Fibroblast of lung (primary cell): ENCODE results near the gene KHSRP. TPM values are rescaled to one million over a fixed set of nuclear protein-coding genes. Genes with fewer than 3 reads are reported as not detected.

Source experiments
- DNase-seq, 2 donors: peaks; one replicate each; pipeline versions ENCODE4 v3.0.0 to v3.0.0-alpha.2; 2010; ENCODE audit warnings: low read depth in 2 of 2
- H2AFZ ChIP-seq: 2 replicates; pipeline ENCODE4 v1.5.1; 2012; ENCODE audit warnings: low read length, control low read depth, inconsistent platforms
- H3K27ac ChIP-seq: 2 replicates; pipeline ENCODE4 v1.5.1; 2011; ENCODE audit warnings: low read length, control low read depth; ENCODE audit not compliant: insufficient read depth
- H3K27me3 ChIP-seq: 2 replicates; pipeline ENCODE4 v1.5.1; 2011; ENCODE audit warnings: mild to moderate bottlenecking, low read length; ENCODE audit not compliant: control insufficient read depth, insufficient read depth
- H3K36me3 ChIP-seq: 2 replicates; pipeline ENCODE4 v1.5.1; 2011; ENCODE audit warnings: low read length; ENCODE audit not compliant: control insufficient read depth, insufficient read depth
- H3K4me1 ChIP-seq: 2 replicates; pipeline ENCODE4 v1.5.1; 2011; ENCODE audit warnings: low read length; ENCODE audit not compliant: control insufficient read depth, insufficient read depth; ENCODE audit errors: extremely low read depth
- H3K4me2 ChIP-seq: 2 replicates; pipeline ENCODE4 v1.5.1; 2011; ENCODE audit warnings: low read length, control low read depth; ENCODE audit not compliant: insufficient read depth; ENCODE audit errors: extremely low read depth
- H3K4me3 ChIP-seq, 4 experiments: fragments of 200-600 bp in 1 of 4; sonication (generic) in 1 of 4; replicated peaks in 1 of 4; 2 replicates each; pipeline ENCODE4 v1.5.1; 2011 to 2016; ENCODE audit warnings: low read length in 4 of 4, low read depth in 3 of 4, mild to moderate bottlenecking in 3 of 4, control low read depth in 2 of 4, inconsistent platforms in 1 of 4, mixed read lengths in 1 of 4; ENCODE audit not compliant: insufficient read depth in 1 of 4; ENCODE audit errors: control extremely low read depth in 1 of 4
- H3K79me2 ChIP-seq: 2 replicates; pipeline ENCODE4 v1.5.1; 2012; ENCODE audit warnings: mild to moderate bottlenecking, low read length, inconsistent platforms; ENCODE audit not compliant: control insufficient read depth, insufficient read depth
- H3K9ac ChIP-seq: 2 replicates; pipeline ENCODE4 v1.5.1; 2011; ENCODE audit warnings: mild to moderate bottlenecking, low read length, control low read depth; ENCODE audit not compliant: insufficient read depth
- H3K9me3 ChIP-seq: 2 replicates; pipeline ENCODE4 v1.5.1; 2012; ENCODE audit warnings: low read depth, low read length; ENCODE audit not compliant: control insufficient read depth, insufficient read depth
- H4K20me1 ChIP-seq: 2 replicates; pipeline ENCODE4 v1.5.1; 2011; ENCODE audit warnings: low read length; ENCODE audit not compliant: control insufficient read depth, insufficient read depth; ENCODE audit errors: extremely low read depth
- CTCF ChIP-seq, 2 donors: IDR thresholded peaks in 1 of 2; conservative IDR thresholded peaks in 1 of 2; 1 replicate in 1 of 2; 2 replicates in 1 of 2; pipeline ENCODE4 v1.5.1; 2011 to 2012; ENCODE audit warnings: low read length in 2 of 2, control low read depth in 1 of 2, inconsistent platforms in 1 of 2, low read depth in 1 of 2, mild to moderate bottlenecking in 1 of 2
- EZH2 ChIP-seq: IDR thresholded peaks from 2 replicates; pipeline ENCODE4 v1.5.1; 2012; ENCODE audit warnings: low read length, control low read depth, mild to moderate bottlenecking; ENCODE audit errors: missing control alignments
- polyA plus RNA-seq, 2 donors: library from polyadenylated mRNA; depleted of rRNA in 1 of 2; stranded (reverse) in 1 of 2; unstranded in 1 of 2; fragments of >200 nt; gene quantifications; 2 replicates each; pipeline ENCODE4 v1.2.1, GENCODE V29; 2011 to 2012; ENCODE audit warnings: missing spikeins in 1 of 2
- total RNA-seq: library from RNA; depleted of rRNA; stranded (reverse); fragments of >200 nt; gene quantifications from 2 replicates; pipeline ENCODE4 v1.2.1, GENCODE V29; 2014

Gene KHSRP
- total and polyA plus RNA-seq, 2 donors (not counting 1 experiment from before 2014, with no cell fraction given), result 66.0 to 93.5 TPM

DNA sequence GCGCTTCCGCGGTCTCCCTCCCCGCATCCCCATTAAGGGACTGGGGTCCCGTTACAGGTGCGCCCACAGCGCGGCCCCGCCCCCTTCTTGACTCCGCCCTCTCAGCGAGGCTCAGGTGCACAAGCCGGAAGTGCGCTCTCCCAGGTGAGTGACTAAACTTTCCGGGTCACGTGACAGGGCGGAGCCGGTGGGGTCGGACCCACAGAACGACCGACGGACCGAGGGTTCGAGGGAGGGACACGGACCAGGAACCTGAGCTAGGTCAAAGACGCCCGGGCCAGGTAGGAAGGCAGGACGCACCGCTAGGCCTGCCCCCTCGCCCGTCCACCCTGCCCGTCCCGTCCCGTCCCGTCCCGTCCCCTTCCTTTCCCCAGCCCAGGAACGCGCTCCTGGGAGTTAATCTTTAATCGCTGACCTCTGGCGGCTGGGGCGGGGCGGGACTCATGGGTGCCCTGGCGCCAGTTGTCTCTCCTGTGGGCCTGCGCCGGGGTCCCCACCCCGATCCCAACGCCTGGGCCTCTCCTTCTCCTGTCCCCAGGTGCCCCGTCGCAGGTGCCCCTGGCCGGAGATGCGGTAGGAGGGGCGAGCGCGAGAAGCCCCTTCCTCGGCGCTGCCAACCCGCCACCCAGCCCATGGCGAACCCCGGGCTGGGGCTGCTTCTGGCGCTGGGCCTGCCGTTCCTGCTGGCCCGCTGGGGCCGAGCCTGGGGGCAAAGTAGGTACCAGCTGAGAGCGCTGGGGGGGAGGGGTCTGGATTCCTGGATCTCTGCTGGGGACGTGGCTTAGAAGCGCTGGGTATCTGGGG is 39.7 kb upstream of the KHSRP start, which contains the start of gene CRB3:
TSS of gene CRB3 (plus strand) at position 202 of the 804 bp plus-strand sequence. CDS start at position 633, 431 bp downstream.
- no peak within 1 kb of the TSS for H2AFZ ChIP-seq
- H3K4me2 ChIP-seq, result no peak within 1 kb of the TSS
- H3K9ac ChIP-seq, result no peak within 1 kb of the TSS

DNA sequence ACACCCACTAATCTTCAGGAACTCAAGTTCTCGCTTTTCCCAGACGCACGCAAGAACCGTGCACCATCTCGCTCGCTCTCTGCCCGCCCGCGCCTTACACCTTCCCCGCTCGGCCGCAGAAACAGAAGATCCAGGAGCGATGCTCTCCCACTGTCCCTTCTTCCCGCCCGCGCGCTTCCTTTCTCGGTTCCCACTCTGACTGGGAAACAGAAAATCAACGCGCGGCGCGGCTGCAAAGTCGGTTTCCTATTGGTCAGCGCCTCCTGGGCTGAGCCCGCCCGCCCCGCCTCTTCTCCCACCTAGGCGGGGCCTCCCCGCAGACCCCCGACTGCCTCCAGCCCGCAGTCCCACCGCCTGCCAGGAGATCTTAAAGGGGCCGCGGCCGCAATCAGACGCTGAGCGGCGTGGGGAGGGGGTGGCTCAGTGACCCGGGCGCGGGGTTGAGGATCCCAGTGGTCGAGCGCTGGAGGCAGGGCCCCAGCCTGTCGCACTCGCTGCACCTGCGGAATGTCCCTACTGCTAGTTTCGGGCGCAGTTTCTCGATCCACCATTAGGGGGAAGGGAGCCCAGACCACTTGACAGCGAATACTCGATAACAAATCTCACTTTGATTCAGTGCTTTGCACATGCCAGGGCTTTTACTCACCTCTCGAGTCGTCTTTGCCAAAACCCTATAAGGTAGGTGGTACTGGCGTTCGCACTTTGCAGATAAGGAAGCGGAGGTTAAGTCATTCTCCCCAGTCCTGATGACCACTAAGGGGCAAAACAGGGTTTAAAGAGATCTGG is 35.7 kb upstream of the KHSRP start:
- TF ChIP-seq CTCF (conservative IDR thresholded peaks at IDR 0.05 in 1 of 2, IDR thresholded peaks at IDR 0.05 in 1 of 2; ENCODE audit: low read depth in 1 of 2, low read length in 2 of 2), result peak; percentile 46 to 59
- no peak for TF ChIP-seq EZH2
- no peaks in the 10 kb centered on the region for H4K20me1 ChIP-seq
- peak; percentile 98 for DNase-seq
- peak overlapping the region; percentile 57 to 81 (median 68) for H3K4me3 ChIP-seq
- H3K4me1 ChIP-seq, result peaks cover 2% of the 10 kb centered on the region
- H2AFZ ChIP-seq, result peak overlapping the region; percentile 92
- H3K4me2 ChIP-seq, result peak overlapping the region; percentile 98
- H3K79me2 ChIP-seq, result no peaks in the 10 kb centered on the region
- H3K9ac ChIP-seq, result no peak overlapping the region
- no peaks in the 10 kb centered on the region for H3K9me3 ChIP-seq
- H3K36me3 ChIP-seq, result peaks cover 2% of the 10 kb centered on the region
- no peak overlapping the region for H3K27ac ChIP-seq
- H3K27me3 ChIP-seq, result peaks cover 5% of the 10 kb centered on the region

More for the DNA sequence above, 39.7 kb upstream of the KHSRP start, which contains the start of gene CRB3:
- Histone ChIP-seq H3K79me2 (no peaks in the 10 kb centered on the region), H3K4me1 (peaks cover 2% of the 10 kb centered on the region), H3K9me3 (no peaks in the 10 kb centered on the region), H4K20me1 (no peaks in the 10 kb centered on the region), H3K4me3 (no peak within 1 kb of the TSS), H3K27ac (no peak within 1 kb of the TSS), H3K36me3 (no peaks in the 10 kb centered on the region), H3K27me3 (peaks cover 7% of the 10 kb centered on the region)
- TF ChIP-seq CTCF (conservative IDR thresholded peaks at IDR 0.05 in 1 of 2, IDR thresholded peaks at IDR 0.05 in 1 of 2; ENCODE audit: low read depth in 1 of 2, low read length in 2 of 2), result no peak
- peak; percentile 38 for TF ChIP-seq EZH2
- no peak for DNase-seq
